Measurements from ENCODE around the gene SLC12A7. TPM values are rescaled to one million over a fixed set of nuclear protein-coding genes. Genes with fewer than 3 reads are reported as not detected.

The SLC12A7 gene
- total and polyA plus RNA-seq, 2 donors (not counting 1 experiment from before 2014, with no cell fraction given): 2.9 to 23.9 TPM

GRCh38 chr5:1031306-1031959 is 80.4 kb downstream of the SLC12A7 start:
- no peak for DNase-seq (ENCODE audit: low read depth in 2 of 2)

GRCh38 chr5:1030801-1031271 is 81.0 kb downstream of the SLC12A7 start:
- no peaks in the 10 kb centered on the region for H3K9me3 ChIP-seq (ENCODE audit: control insufficient read depth, insufficient read depth, low read depth, low read length)

More at GRCh38 chr5:1031306-1031959, 80.4 kb downstream of the SLC12A7 start:
- no peaks in the 10 kb centered on the region for H3K79me2 ChIP-seq (ENCODE audit: control insufficient read depth, insufficient read depth, low read length)
- H3K4me2 ChIP-seq (ENCODE audit: extremely low read depth, insufficient read depth, low read length): no peak overlapping the region
- no peak overlapping the region for H3K27ac ChIP-seq (ENCODE audit: insufficient read depth, low read length)
- H3K9ac ChIP-seq (ENCODE audit: insufficient read depth, low read length): no peak overlapping the region
- no peaks in the 10 kb centered on the region for H3K4me1 ChIP-seq (ENCODE audit: control insufficient read depth, extremely low read depth, insufficient read depth, low read length)
- no peak for TF ChIP-seq EZH2 (IDR thresholded peaks at IDR 0.05; ENCODE audit: low read length, missing control alignments)
- TF ChIP-seq CTCF (conservative IDR thresholded peaks at IDR 0.05 in 1 of 2, IDR thresholded peaks at IDR 0.05 in 1 of 2; ENCODE audit: low read depth in 1 of 2, low read length in 2 of 2): no peak
- H3K4me3 ChIP-seq (replicated peaks in 1 of 4; ENCODE audit: control extremely low read depth in 1 of 4, insufficient read depth in 1 of 4, low read depth in 3 of 4, low read length in 4 of 4): no peak overlapping the region
- H3K9me3 ChIP-seq (ENCODE audit: control insufficient read depth, insufficient read depth, low read depth, low read length): no peaks in the 10 kb centered on the region
- no peaks in the 10 kb centered on the region for H3K27me3 ChIP-seq (ENCODE audit: control insufficient read depth, insufficient read depth, low read length)
- H3K36me3 ChIP-seq (ENCODE audit: control insufficient read depth, insufficient read depth, low read length): no peaks in the 10 kb centered on the region
- no peaks in the 10 kb centered on the region for H4K20me1 ChIP-seq (ENCODE audit: control insufficient read depth, extremely low read depth, insufficient read depth, low read length)
- no peak overlapping the region for H2AFZ ChIP-seq (ENCODE audit: low read length)

More at GRCh38 chr5:1030801-1031271, 81.0 kb downstream of the SLC12A7 start:
- TF ChIP-seq EZH2 (IDR thresholded peaks at IDR 0.05; ENCODE audit: low read length, missing control alignments) (no peak), CTCF (conservative IDR thresholded peaks at IDR 0.05 in 1 of 2, IDR thresholded peaks at IDR 0.05 in 1 of 2; ENCODE audit: low read depth in 1 of 2, low read length in 2 of 2) (no peak)
- no peaks in the 10 kb centered on the region for H3K4me1 ChIP-seq (ENCODE audit: control insufficient read depth, extremely low read depth, insufficient read depth, low read length)
- no peak for DNase-seq (ENCODE audit: low read depth in 2 of 2)
- no peaks in the 10 kb centered on the region for H3K79me2 ChIP-seq (ENCODE audit: control insufficient read depth, insufficient read depth, low read length)
- H2AFZ ChIP-seq (ENCODE audit: low read length): no peak overlapping the region
- H3K27ac ChIP-seq (ENCODE audit: insufficient read depth, low read length): no peak overlapping the region
- H3K9ac ChIP-seq (ENCODE audit: insufficient read depth, low read length): no peak overlapping the region
- no peaks in the 10 kb centered on the region for H3K36me3 ChIP-seq (ENCODE audit: control insufficient read depth, insufficient read depth, low read length)
- H3K27me3 ChIP-seq (ENCODE audit: control insufficient read depth, insufficient read depth, low read length): no peaks in the 10 kb centered on the region
- H3K4me2 ChIP-seq (ENCODE audit: extremely low read depth, insufficient read depth, low read length): no peak overlapping the region
- no peak overlapping the region for H3K4me3 ChIP-seq (replicated peaks in 1 of 4; ENCODE audit: control extremely low read depth in 1 of 4, insufficient read depth in 1 of 4, low read depth in 3 of 4, low read length in 4 of 4)
- no peaks in the 10 kb centered on the region for H4K20me1 ChIP-seq (ENCODE audit: control insufficient read depth, extremely low read depth, insufficient read depth, low read length)
